PC-3 (cell line): ENCODE data around the gene LCE1B.

Experiments used
- CTCF ChIP-seq: fragments of 300-600 bp; sonication (generic); conservative IDR thresholded peaks from 2 replicates; pipeline ENCODE4 v1.5.1; 2017; ENCODE audit warnings: antibody characterized with exemption, low read depth, mild to moderate bottlenecking, low read length
- EZH2 ChIP-seq: fragments of 300-600 bp; sonication (generic); IDR thresholded peaks from one replicate; pipeline ENCODE4 v1.6.1; 2017; ENCODE audit warnings: antibody characterized with exemption, mild to moderate bottlenecking, low read length; ENCODE audit not compliant: unreplicated experiment
- EZH2phosphoT487 ChIP-seq: fragments of 300-600 bp; sonication (generic); IDR thresholded peaks from 2 replicates; pipeline ENCODE4 v1.6.1; 2018; ENCODE audit warnings: mild to moderate bottlenecking, antibody characterized with exemption, low read length, borderline replicate concordance

GRCh38 chr1:152774875-152775274 lies 36.9 kb upstream of the LCE1B start, which contains the start of gene LCE1F:
- TF ChIP-seq CTCF (no peak), EZH2phosphoT487 (no peak), EZH2 (no peak)
